Activated CD8-positive, alpha-beta memory T cell treated with anti-CD3 and anti-CD28 coated beads, Interleukin-2, amount 50 U/mL, for 24 hours (primary cell): ENCODE results near the gene GADD45G.

Source experiments
- DNase-seq: peaks from one replicate; pipeline ENCODE4 v3.0.0-alpha.2; 2020; ENCODE audit errors: extremely low read depth

Gene GADD45G

GRCh38 chr9:89630508-89630907, 25.7 kb downstream of the GADD45G start:
- no peak for DNase-seq

GRCh38 chr9:89631384-89631783, 26.6 kb downstream of the GADD45G start:
- no peak for DNase-seq

- DNase-seq, result no peak
Measured at GRCh38 chr9:89632192-89632733, 27.5 kb downstream of the GADD45G start.

GRCh38 chr9:89632736-89633135, 27.9 kb downstream of the GADD45G start:
- DNase-seq, result no peak

GRCh38 chr9:89633404-89633803, 28.6 kb downstream of the GADD45G start:
- no peak for DNase-seq

- no peak for DNase-seq
Measured at GRCh38 chr9:89633920-89634319, 29.1 kb downstream of the GADD45G start.

GRCh38 chr9:89634995-89635742, 30.4 kb downstream of the GADD45G start:
- DNase-seq, result no peak

GRCh38 chr9:89635816-89636215, 31.0 kb downstream of the GADD45G start:
- no peak for DNase-seq

- no peak for DNase-seq
Measured at GRCh38 chr9:89637787-89638186, 33.0 kb downstream of the GADD45G start.

- no peak for DNase-seq
Measured at GRCh38 chr9:89638359-89638758, 33.5 kb downstream of the GADD45G start.

- DNase-seq, result no peak
Measured at GRCh38 chr9:89638893-89639292, 34.1 kb downstream of the GADD45G start.

- no peak for DNase-seq
Measured at GRCh38 chr9:89639367-89639795, 34.6 kb downstream of the GADD45G start.

GRCh38 chr9:89639961-89640360, 35.1 kb downstream of the GADD45G start:
- no peak for DNase-seq

GRCh38 chr9:89640361-89640760, 35.5 kb downstream of the GADD45G start:
- DNase-seq, result no peak

GRCh38 chr9:89640801-89641200, 36.0 kb downstream of the GADD45G start:
- DNase-seq, result no peak

- no peak for DNase-seq
Measured at GRCh38 chr9:89641980-89642379, 37.2 kb downstream of the GADD45G start.

GRCh38 chr9:89642789-89643188, 38.0 kb downstream of the GADD45G start:
- DNase-seq, result no peak

GRCh38 chr9:89646189-89646939, 41.6 kb downstream of the GADD45G start:
- DNase-seq, result no peak

- DNase-seq, result no peak
Measured at GRCh38 chr9:89647366-89648128, 42.7 kb downstream of the GADD45G start.

GRCh38 chr9:89648247-89649000, 43.6 kb downstream of the GADD45G start:
- no peak for DNase-seq

- DNase-seq, result no peak
Measured at GRCh38 chr9:89649039-89649691, 44.4 kb downstream of the GADD45G start.
